Skin epidermis (tissue), 12 donors: ENCODE data around the gene FLT3.
"Not testable (repeated sequence)": the region's sequence is repeated elsewhere in the genome, so short reads cannot be mapped to it uniquely, and the experiment has no call there.

Experiments used
- H3K27ac ChIP-seq, 21 experiments: fragments of 200-600 bp; sonication (generic) in 11 of 21; one replicate each; pipeline ENCODE4 v1.5.0; 2020; ENCODE audit warnings: mild to moderate bottlenecking in 3 of 21, inconsistent platforms in 2 of 21, moderate library complexity in 2 of 21
- H3K4me3 ChIP-seq, 7 experiments: fragments of 200-600 bp; sonication (generic) in 2 of 7; one replicate each; pipeline ENCODE4 v1.5.0; 2020; ENCODE audit warnings: inconsistent platforms in 2 of 7, mild to moderate bottlenecking in 2 of 7, moderate library complexity in 1 of 7

The FLT3 gene

GRCh38 chr13:28048768-28049167, 51.6 kb downstream of the FLT3 start:
- peak overlapping the region in 2 of 21 experiments; percentile 67 to 73 for H3K27ac ChIP-seq
- H3K4me3 ChIP-seq = no peak overlapping the region

GRCh38 chr13:28047757-28048388, 52.5 kb downstream of the FLT3 start:
- Histone ChIP-seq H3K4me3 (no peak overlapping the region), H3K27ac (peak overlapping the region in 3 of 21 experiments; percentile 40 to 73 (median 67))

- no peak overlapping the region for H3K4me3 ChIP-seq
- H3K27ac ChIP-seq = peak overlapping the region in 1 of 21 experiments; percentile 46
These were observed 53.4 kb downstream of the FLT3 start for GRCh38 chr13:28046981-28047380.

GRCh38 chr13:28045861-28046260, 54.5 kb downstream of the FLT3 start:
- Histone ChIP-seq H3K4me3 (no peak overlapping the region), H3K27ac (no peak overlapping the region)

GRCh38 chr13:28044608-28045007, 55.8 kb downstream of the FLT3 start:
- Histone ChIP-seq H3K27ac (no peak overlapping the region), H3K4me3 (no peak overlapping the region)

GRCh38 chr13:28043224-28043623, 57.2 kb downstream of the FLT3 start:
- Histone ChIP-seq H3K27ac (peak overlapping the region in 3 of 21 experiments; percentile 1 to 60 (median 50)), H3K4me3 (no peak overlapping the region)

- Histone ChIP-seq H3K27ac (no peak overlapping the region), H3K4me3 (no peak overlapping the region)
These were observed 58.9 kb downstream of the FLT3 start for GRCh38 chr13:28041501-28041900.

- no peak overlapping the region for H3K4me3 ChIP-seq
- no peak overlapping the region for H3K27ac ChIP-seq
These were observed 59.3 kb downstream of the FLT3 start for GRCh38 chr13:28041031-28041461.

GRCh38 chr13:28037399-28037798, 63.0 kb downstream of the FLT3 start:
- H3K4me3 ChIP-seq = no peak overlapping the region
- H3K27ac ChIP-seq = no peak overlapping the region

GRCh38 chr13:28035146-28035782, 65.1 kb downstream of the FLT3 start:
- Histone ChIP-seq H3K27ac (no peak overlapping the region), H3K4me3 (no peak overlapping the region)

- Histone ChIP-seq H3K4me3 (no peak overlapping the region), H3K27ac (no peak overlapping the region)
These were observed 66.3 kb downstream of the FLT3 start for GRCh38 chr13:28033894-28034655.

- H3K4me3 ChIP-seq = not testable (repeated sequence)
- H3K27ac ChIP-seq = peak overlapping the region in 1 of 21 experiments; percentile 7
These were observed 67.9 kb downstream of the FLT3 start for GRCh38 chr13:28032438-28032837.

GRCh38 chr13:28031896-28032288, 68.5 kb downstream of the FLT3 start:
- Histone ChIP-seq H3K27ac (peak overlapping the region in 2 of 21 experiments; percentile 6 to 7), H3K4me3 (no peak overlapping the region)

GRCh38 chr13:28031220-28031895, 69.0 kb downstream of the FLT3 start:
- Histone ChIP-seq H3K27ac (peak overlapping the region in 2 of 21 experiments; percentile 7 to 36), H3K4me3 (no peak overlapping the region)

GRCh38 chr13:28027607-28028364, 72.6 kb downstream of the FLT3 start:
- H3K27ac ChIP-seq = no peak overlapping the region
- no peak overlapping the region for H3K4me3 ChIP-seq

- no peak overlapping the region for H3K4me3 ChIP-seq
- no peak overlapping the region for H3K27ac ChIP-seq
These were observed 73.3 kb downstream of the FLT3 start for GRCh38 chr13:28027071-28027470.

- no peak overlapping the region for H3K4me3 ChIP-seq
- no peak overlapping the region for H3K27ac ChIP-seq
These were observed 73.9 kb downstream of the FLT3 start for GRCh38 chr13:28026508-28026907.

- Histone ChIP-seq H3K4me3 (no peak overlapping the region), H3K27ac (no peak overlapping the region)
These were observed 77.4 kb downstream of the FLT3 start for GRCh38 chr13:28022848-28023518.

GRCh38 chr13:28014301-28014700, 86.1 kb downstream of the FLT3 start:
- Histone ChIP-seq H3K4me3 (no peak overlapping the region), H3K27ac (no peak overlapping the region)
